Stimulated activated CD4-positive, alpha-beta T cell treated with anti-CD3 and anti-CD28 coated beads, Interleukin-2, amount 100 ng/mL, for 48 hours (primary cell): ENCODE data around the gene MANBA.

Experiments
- DNase-seq, 2 donors: peaks; one replicate each; pipeline ENCODE4 v3.0.0-alpha.2; 2020

MANBA gene

DNA sequence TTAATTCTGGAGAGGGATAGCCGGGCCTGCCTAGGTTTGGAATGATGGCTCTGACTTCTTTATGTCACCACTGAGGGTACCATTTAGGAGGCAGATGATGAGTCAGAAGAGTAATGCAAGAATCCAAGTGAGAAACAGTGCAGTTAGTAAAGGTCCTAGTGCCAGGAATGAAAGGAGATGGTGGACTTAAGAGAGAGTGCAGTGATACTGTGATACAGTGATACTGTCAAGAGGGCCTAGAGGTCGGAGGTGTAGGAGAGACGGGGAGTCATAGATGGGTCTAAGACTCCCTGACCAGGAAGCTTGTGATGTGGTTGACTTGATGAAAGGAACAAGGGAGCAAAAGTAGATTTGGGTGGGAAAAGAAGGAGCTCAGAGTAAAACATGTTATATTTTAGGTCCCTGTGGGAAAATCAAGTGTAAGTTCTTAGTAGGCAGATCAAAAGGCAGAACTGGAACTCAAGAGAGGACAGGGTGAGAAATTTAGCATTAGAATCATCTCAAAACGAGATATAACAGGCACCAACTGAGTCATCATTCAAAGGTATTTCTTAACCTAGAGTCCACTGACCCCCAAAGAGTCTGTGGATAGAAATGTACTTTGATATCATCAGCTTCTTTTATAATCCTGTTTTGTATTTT is 174.6 kb downstream of the MANBA start:
- DNase-seq = no peak

DNA sequence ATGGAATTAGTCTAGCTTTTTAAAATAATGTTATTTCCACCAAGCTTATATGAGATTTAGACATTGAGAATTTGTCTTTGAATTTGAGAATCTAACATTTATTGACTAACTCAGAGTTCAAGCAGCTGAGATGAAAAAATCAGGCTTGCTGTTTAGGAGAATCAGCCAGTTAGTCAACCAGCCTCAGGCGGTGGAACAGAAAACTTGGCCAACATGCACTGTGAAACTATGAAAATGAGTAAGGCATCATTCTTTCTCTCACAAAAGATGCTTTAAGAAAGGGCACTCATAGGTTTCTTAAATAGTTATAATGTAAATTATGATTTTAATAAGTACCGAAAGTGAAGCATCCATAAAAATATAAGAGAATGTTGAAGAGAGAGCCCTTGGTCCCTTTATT is 175.4 kb downstream of the MANBA start:
- DNase-seq = no peak

DNA sequence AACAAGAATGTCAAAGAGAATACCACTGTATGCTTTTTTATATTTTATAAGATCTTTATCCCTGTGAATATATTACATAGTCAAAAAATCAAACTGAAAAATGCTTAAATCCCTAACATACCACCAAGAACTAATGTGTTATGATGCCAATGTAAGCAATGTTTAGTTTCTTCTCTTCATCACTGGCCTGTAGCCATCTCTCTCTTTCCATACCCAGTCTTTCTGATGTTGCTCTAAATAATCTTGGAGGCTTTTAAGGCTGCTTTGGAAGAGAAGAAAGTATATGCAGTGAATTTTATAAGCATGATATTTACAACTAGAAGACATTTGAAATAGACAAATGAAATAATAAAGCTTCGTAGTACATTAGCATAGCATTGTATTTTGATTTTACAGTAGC is 176.7 kb downstream of the MANBA start:
- no peak for DNase-seq
